ENCODE measurements around the gene MYH11.

Gene MYH11

GRCh38 chr16:15777533-15778203, 79.2 kb downstream of the MYH11 start:
- DNase-seq (ENCODE audit: low read depth), result peak; percentile 55

GRCh38 chr16:15776572-15776971, 80.3 kb downstream of the MYH11 start:
- DNase-seq (ENCODE audit: low read depth), result no peak

- no peak for DNase-seq (ENCODE audit: low read depth)
Measured at GRCh38 chr16:15775663-15776304, 81.0 kb downstream of the MYH11 start.

GRCh38 chr16:15775209-15775608, 81.6 kb downstream of the MYH11 start:
- no peak for DNase-seq (ENCODE audit: low read depth)

GRCh38 chr16:15773968-15774367, 82.9 kb downstream of the MYH11 start:
- DNase-seq (ENCODE audit: low read depth), result no peak

GRCh38 chr16:15772579-15773293, 84.1 kb downstream of the MYH11 start:
- DNase-seq (ENCODE audit: low read depth), result no peak

DNA sequence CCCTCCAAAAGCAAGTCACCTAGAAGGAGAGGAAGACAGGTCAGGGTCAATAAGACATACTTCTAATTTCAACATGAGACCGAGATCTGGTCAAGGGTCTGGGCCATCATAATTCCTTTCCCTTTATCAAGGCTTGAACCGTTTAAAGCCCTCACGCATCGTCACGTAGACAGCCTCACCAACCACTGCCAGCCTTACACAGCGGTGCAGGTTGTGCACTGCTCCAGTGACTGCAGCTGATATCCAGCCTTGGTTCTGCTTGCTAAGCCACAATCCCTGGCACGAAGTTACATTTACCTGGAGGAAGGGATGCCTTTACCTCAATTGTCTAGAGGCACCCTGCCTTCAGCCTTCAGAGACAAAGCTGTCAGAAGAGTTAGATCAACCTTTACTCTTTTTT, 85.1 kb downstream of the MYH11 start:
- DNase-seq (ENCODE audit: low read depth), result no peak

DNA sequence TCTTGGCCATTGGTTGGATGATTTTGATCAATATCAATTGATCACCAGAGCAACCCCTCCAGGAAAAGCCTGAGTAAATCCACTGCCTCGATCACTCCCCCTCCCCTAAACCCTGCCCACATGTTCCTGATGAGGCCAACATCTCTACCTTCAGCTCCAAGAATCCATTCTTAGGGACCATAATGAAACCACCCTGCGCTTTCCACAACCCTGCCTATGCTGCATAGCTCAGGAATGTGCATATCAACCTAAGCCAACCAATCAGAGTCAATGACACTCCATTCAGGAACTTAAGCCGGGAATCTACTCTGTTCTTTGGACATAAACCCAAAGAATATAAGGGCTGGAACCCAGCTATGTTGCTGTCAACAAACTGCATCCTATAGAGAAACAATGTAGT, 86.3 kb downstream of the MYH11 start:
- peak; percentile 66 for DNase-seq (ENCODE audit: low read depth)

- no peak for DNase-seq (ENCODE audit: low read depth)
Measured at GRCh38 chr16:15770107-15770506, 86.7 kb downstream of the MYH11 start.

- DNase-seq (ENCODE audit: low read depth), result no peak
Measured at GRCh38 chr16:15769239-15769638, 87.6 kb downstream of the MYH11 start.

- DNase-seq (ENCODE audit: low read depth), result no peak
Measured at GRCh38 chr16:15768201-15768600, 88.6 kb downstream of the MYH11 start.

DNA sequence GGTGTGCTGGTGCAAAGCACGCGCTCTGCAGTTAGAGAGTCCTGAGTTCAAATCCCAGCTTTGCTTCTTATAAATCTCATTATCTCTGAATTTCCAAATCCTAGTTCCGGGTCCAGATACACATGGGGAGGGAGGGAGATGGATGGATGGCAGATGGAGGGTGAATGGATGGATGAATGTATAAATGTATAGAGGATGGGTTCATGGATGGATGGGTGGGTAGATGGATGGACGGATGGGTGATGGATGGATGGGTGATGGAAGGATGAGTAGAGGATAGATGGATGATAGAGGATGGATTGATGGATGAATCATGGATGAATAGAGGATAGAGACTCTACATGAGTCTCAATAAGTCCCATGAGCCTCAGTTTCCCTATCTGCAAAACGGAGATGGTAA, 89.9 kb downstream of the MYH11 start:
- DNase-seq (ENCODE audit: low read depth), result no peak

GRCh38 chr16:15765880-15766279, 90.9 kb downstream of the MYH11 start:
- DNase-seq (ENCODE audit: low read depth), result peak; percentile 30

DNA sequence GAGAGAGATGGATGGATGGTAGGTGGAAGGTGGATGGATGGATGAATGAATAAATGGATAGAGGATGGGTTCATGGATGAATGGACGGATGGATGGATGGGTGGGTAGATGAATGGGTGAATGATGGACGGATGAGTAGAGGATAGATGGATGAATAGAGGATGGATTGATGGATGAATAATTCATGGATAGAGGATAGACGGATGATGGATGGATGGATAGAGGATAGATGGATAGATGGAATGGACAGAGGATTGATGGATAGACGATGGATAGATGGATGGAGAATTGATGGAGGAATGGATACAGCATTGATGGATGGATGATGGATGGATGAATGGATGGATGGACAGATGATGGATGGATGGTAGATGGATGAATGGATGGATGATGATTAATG, 91.7 kb downstream of the MYH11 start:
- no peak for DNase-seq (ENCODE audit: low read depth)

- DNase-seq (ENCODE audit: low read depth), result no peak
Measured at GRCh38 chr16:15764112-15764511, 92.7 kb downstream of the MYH11 start.

DNA sequence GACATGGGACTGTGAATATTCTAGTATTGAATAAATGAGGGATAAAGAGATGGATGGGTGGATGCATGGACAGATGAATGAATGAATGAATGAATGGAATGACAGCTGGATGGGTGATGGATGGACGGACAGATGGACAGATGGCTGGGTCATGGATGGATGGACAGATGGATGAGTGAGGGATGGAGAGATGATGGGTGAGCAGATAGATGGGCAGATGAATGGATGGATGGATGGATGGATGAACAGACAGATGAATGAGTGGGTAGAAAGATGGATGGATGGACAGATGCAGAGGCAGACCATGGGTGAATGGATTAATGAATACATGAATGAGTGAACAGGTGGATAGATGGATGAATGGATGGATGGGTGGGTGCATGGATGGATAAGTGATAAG, 96.7 kb downstream of the MYH11 start:
- DNase-seq (ENCODE audit: low read depth), result no peak

GRCh38 chr16:15759070-15759469, 97.8 kb downstream of the MYH11 start:
- DNase-seq (ENCODE audit: low read depth), result no peak

DNA sequence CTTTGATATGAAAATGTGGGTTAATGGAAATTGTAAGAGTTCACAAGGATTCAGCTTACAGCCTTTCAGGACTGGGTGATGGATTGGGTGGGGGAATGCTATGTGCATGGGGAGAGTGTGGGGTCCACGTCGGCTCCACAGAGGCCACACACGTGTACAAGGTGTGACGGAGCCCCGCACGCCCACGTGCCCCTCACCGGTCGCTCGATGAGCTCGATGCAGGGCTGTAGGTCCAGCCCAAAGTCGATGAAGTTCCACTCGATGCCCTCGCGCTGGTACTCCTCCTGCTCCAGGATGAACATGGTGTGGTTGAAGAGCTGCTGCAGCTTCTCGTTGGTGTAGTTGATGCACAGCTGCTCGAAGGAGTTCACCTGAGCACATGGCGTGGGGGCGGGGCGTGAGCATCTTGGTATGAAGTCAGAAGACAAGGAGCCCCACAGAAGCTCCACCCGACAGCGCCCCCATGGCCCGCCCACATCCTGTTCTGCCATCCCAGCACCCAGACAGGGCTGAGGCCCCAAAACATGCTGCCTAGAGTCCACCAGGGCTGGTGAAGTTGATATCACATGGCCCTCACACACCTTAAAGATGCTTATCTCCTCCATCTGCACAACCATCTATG, 99.1 kb downstream of the MYH11 start:
- DNase-seq (ENCODE audit: low read depth), result no peak

DNA sequence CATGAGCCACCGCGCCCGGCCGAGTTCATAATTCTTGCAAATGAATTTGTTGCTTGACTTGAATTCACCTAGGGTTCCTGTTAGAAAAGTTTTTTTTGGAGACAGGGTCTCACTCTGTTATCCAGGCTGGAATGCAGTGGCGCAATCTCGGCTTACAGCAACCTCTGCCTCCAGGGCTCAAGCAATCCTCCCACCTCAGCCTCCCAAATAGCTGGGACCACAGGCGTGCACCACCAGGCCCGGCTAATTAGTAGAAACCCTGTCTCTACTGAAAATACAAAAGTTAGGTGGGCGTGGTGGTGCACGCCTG, 99.8 kb downstream of the MYH11 start:
- no peak for DNase-seq (ENCODE audit: low read depth)

DNA sequence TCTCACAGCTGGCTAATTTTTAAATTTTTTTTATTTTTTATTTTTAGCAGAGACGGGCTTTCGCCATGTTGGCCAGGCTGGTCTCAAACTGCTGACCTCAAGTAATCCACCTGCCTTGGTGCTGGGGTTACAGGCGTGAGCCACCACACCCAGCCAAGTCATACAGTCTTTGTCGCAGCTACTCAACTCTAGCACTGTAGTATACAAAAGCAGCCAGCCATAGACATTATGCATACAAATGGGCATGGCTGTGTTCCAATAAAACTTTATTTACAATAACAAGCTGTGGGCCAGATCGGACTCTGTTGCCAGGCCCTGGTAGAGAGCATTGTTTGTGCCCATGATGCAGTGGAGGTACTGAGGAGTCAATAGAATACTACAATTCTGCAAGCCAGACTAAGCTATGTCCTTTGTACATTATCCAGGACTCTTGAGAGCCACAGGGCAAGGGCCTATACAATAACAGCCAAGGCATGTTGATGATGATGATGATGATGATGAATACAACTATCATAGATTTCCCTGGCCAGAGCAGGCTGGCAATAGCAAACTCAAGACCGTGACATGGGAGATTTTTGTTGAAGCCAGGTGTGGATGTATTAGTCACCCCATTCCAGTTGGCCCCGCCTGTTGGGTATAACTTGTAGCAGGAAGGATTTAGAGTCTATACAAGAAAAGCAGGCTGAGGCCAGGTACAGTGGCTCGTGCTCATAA, 101.8 kb downstream of the MYH11 start:
- no peak for DNase-seq (ENCODE audit: low read depth)

DNA sequence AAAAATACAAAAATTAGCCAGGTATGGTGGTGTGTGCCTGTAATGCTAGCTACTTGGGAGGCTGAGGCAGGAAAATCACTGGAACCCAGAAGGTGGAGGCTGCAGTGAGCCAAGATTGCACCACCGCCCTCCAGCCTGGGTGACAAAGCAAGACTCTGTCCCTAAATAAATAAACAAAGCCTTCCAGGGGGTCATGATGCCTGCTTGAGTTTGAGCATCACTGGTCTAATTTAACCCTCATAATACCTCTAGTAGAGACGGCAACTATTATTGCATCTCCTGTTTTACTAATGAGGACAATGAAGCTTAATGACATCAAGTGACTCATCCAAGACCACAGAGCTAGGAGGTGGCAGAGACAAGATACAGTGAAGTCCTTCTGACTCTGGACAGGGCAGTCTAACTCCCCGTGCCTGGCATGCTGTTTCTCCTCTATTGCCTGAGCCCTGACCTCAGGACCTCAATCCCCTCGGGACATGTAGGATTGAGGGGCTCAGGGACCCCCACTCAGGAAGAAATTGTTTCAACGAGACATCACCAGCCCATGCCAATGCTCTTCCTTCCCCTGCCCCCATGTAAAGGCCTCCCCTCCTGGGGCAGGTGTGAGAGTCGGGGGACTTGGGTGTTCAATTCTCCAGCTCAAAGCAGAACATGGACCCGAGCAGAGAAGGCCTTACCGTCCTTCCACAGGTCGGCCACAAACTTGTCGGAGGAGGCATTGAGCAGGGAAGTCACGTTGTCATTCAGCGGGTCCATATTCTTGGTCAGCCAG, 103.9 kb downstream of the MYH11 start:
- DNase-seq (ENCODE audit: low read depth), result no peak

GRCh38 chr16:15751940-15752339, 104.9 kb downstream of the MYH11 start:
- no peak for DNase-seq (ENCODE audit: low read depth)

All from iris pigment epithelial cell (primary cell).